Small intestine (tissue), 7 donors: ENCODE data around the gene TCF7L2. TPM values are rescaled to one million over a fixed set of nuclear protein-coding genes. Genes with fewer than 3 reads are reported as not detected.

Experiments
- DNase-seq, 2 donors: peaks; one replicate each; pipeline versions ENCODE4 v3.0.0 to v3.0.0-alpha.2; 2013
- FAIRE-seq: peaks from 2 replicates; lab custom pipeline; 2012; peaks lifted over from hg19 to GRCh38; lab: Jason Lieb, UNC
- H3K27ac ChIP-seq, 3 donors: one replicate each; pipeline ENCODE4 v1.5.1; 2013; ENCODE audit warnings: low read length in 2 of 3, mild to moderate bottlenecking in 2 of 3, control low read depth in 1 of 3, inconsistent platforms in 1 of 3, low read depth in 1 of 3, moderate library complexity in 1 of 3
- H3K27me3 ChIP-seq, 3 donors: one replicate each; pipeline ENCODE4 v1.6.1; 2013; ENCODE audit warnings: low read length in 3 of 3, inconsistent platforms in 1 of 3; ENCODE audit not compliant: control insufficient read depth in 3 of 3, insufficient read depth in 3 of 3
- H3K36me3 ChIP-seq, 3 donors: one replicate each; pipeline ENCODE4 v1.6.1; 2013; ENCODE audit warnings: low read length in 3 of 3, inconsistent platforms in 1 of 3, low read depth in 1 of 3, mild to moderate bottlenecking in 1 of 3, moderate library complexity in 1 of 3; ENCODE audit not compliant: control insufficient read depth in 3 of 3, insufficient read depth in 2 of 3
- H3K4me1 ChIP-seq, 3 donors: one replicate each; pipeline ENCODE4 v1.6.1; 2013; ENCODE audit warnings: low read length in 2 of 3, inconsistent platforms in 1 of 3, low read depth in 1 of 3, mild to moderate bottlenecking in 1 of 3, moderate library complexity in 1 of 3; ENCODE audit not compliant: control insufficient read depth in 3 of 3, insufficient read depth in 2 of 3
- H3K4me3 ChIP-seq, 3 donors: one replicate each; pipeline ENCODE4 v1.5.1; 2013; ENCODE audit warnings: low read length in 3 of 3, control low read depth in 1 of 3, inconsistent platforms in 1 of 3, low read depth in 1 of 3, mild to moderate bottlenecking in 1 of 3, moderate library complexity in 1 of 3
- H3K9me3 ChIP-seq, 2 donors: one replicate each; pipeline ENCODE4 v1.6.1; 2013; ENCODE audit warnings: low read depth in 1 of 2, low read length in 1 of 2; ENCODE audit not compliant: control insufficient read depth in 2 of 2, insufficient read depth in 1 of 2
- WGBS, 3 donors: extraction: QIAGEN DNeasy Blood & Tissue Kit; methylation state at CpG; one replicate each; pipeline ENCODE4 v1.1.7; 2013; 5-methylcytosine and 5-hydroxymethylcytosine counted together
- polyA plus RNA-seq, 4 donors: library from polyadenylated mRNA; stranded (reverse) in 3 of 4; unstranded in 1 of 4; fragments of 200-250 nt in 3 of 4; fragments of 120-200 nt in 1 of 4; gene quantifications; one replicate each; pipeline versions ENCODE4 v1.2.1 to v1.2.3, GENCODE V29; 2013
- donor health status: healthy with polysubstance abuse.
- donor health status: control.
- donor health status: control.
- donor health status: Bipolar disorder and iron deficiency.
- donor health status: healthy.

TCF7L2 gene
- polyA plus RNA-seq, 4 donors = 13.2 to 50.3 (median 18.8) TPM

DNA sequence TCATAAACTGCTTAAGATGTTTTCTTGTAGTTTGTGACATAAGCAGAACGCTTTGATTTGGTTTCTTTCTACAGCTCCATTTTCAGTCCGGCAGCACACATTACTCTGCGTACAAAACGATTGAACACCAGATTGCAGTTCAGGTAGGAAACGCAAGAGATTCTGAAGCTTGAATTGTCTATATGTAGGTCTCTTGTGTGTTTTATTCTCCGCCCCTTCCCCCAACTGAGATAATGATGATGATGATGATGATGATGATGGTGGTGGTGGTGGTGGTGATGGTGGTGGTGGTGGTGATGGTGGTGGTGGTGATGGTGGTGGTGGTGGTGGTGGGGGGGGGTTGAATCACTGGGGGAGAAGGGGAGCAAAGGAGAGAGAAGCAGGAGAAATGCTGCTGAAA is 14.4 kb downstream of the TCF7L2 start:
- DNase-seq (no peak), FAIRE-seq (no peak)
- Histone ChIP-seq H3K4me1 (peaks cover 1 to 25% (median 5%) of the 10 kb centered on the region in 3 donors), H3K27me3 (no peaks in the 10 kb centered on the region), H3K36me3 (peaks cover 0 to 30% (median 4%) of the 10 kb centered on the region in 3 donors), H3K4me3 (no peak overlapping the region), H3K9me3 (no peaks in the 10 kb centered on the region), H3K27ac (no peak overlapping the region)
- WGBS, 3 donors = 89 to 94% (median 92%) methylated on average over 6 of the region's 6 CpGs

GRCh38 chr10:112966194-112966855 is 16.3 kb downstream of the TCF7L2 start:
- peaks cover 0 to 30% (median 4%) of the 10 kb centered on the region in 3 donors for H3K36me3 ChIP-seq
- FAIRE-seq (no peak), DNase-seq (no peak)
- no peak overlapping the region for H3K27ac ChIP-seq
- WGBS, 3 donors = 86 to 91% (median 89%) methylated on average over 9 of the region's 9 CpGs
- H3K27me3 ChIP-seq = no peaks in the 10 kb centered on the region
- no peaks in the 10 kb centered on the region for H3K9me3 ChIP-seq
- peaks cover 0 to 22% (median 4%) of the 10 kb centered on the region in 3 donors for H3K4me1 ChIP-seq
- H3K4me3 ChIP-seq = no peak overlapping the region

DNA sequence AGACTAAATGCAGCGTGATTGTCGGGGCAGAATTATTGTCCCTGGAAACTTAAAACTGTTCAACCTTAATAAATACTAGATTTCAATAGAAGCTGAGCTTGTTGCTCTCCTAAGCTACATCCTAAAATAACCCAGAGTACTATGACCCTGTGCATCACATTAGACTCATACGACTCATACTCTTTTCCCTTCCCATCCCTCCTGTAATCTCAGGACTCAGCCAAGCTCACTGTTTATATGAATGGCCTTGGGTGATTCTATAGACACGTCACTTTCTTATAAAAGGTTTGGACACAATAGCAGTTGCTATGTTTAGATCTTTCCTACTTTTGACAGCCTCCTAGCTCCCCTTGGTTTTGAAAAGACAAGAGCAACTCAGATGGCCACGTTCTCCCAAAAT is 17.2 kb downstream of the TCF7L2 start:
- H3K27ac ChIP-seq = no peak overlapping the region
- peaks cover 0 to 33% (median 4%) of the 10 kb centered on the region in 3 donors for H3K36me3 ChIP-seq
- H3K9me3 ChIP-seq = no peaks in the 10 kb centered on the region
- WGBS, 3 donors = 80 to 82% (median 82%) methylated on average over 5 of the region's 5 CpGs
- H3K4me1 ChIP-seq = peaks cover 0 to 19% (median 4%) of the 10 kb centered on the region in 3 donors
- no peak for FAIRE-seq
- DNase-seq = peak in 1 of 2 donors; percentile 11
- H3K4me3 ChIP-seq = no peak overlapping the region
- H3K27me3 ChIP-seq = no peaks in the 10 kb centered on the region

- WGBS, 3 donors = 81 to 94% (median 90%) methylated on average over 2 of the region's 2 CpGs
- H3K27me3 ChIP-seq = no peaks in the 10 kb centered on the region
- no peaks in the 10 kb centered on the region for H3K9me3 ChIP-seq
- DNase-seq = no peak
- peaks cover 0 to 11% (median 0%) of the 10 kb centered on the region in 3 donors for H3K4me1 ChIP-seq
- H3K27ac ChIP-seq = peak overlapping the region in 1 of 3 donors; percentile 36
- no peak for FAIRE-seq
- H3K36me3 ChIP-seq = peaks cover 4 to 45% (median 6%) of the 10 kb centered on the region in 3 donors
- no peak overlapping the region for H3K4me3 ChIP-seq
Observed at GRCh38 chr10:112969131-112969530, 19.1 kb downstream of the TCF7L2 start.

- no peak overlapping the region for H3K4me3 ChIP-seq
- H3K27me3 ChIP-seq = no peaks in the 10 kb centered on the region
- H3K36me3 ChIP-seq = peaks cover 4 to 47% (median 4%) of the 10 kb centered on the region in 3 donors
- H3K27ac ChIP-seq = peak overlapping the region in 1 of 3 donors; percentile 36
- peaks cover 0 to 11% (median 0%) of the 10 kb centered on the region in 3 donors for H3K4me1 ChIP-seq
- H3K9me3 ChIP-seq = no peaks in the 10 kb centered on the region
- WGBS, 3 donors = 46 to 54% (median 47%) methylated on average over 2 of the region's 2 CpGs
- peak; percentile 58 to 74 for DNase-seq
- FAIRE-seq = no peak
Observed at GRCh38 chr10:112969542-112969941, 19.5 kb downstream of the TCF7L2 start.

DNA sequence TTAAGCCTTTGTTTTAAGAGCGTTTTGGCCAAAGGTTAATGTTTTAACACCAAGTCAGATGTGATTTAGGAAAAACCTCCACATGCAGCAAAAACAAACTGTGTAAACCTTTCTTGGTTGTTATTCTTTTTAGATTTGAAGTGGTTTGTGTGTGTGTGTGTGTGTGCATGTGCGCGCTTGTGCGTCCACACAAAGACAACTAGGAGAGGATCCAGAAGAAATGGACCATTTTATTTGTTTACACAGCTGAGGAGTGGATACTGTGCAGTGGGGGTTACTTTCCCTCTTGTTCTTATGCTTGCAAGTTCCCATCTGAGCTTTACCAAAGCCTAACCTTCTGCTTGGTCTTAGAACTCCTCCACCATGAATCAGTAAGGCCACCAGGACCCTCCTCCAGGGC is 20.0 kb downstream of the TCF7L2 start:
- no peak for DNase-seq
- Histone ChIP-seq H3K4me1 (peaks cover 0 to 11% (median 0%) of the 10 kb centered on the region in 3 donors), H3K9me3 (no peaks in the 10 kb centered on the region), H3K36me3 (peaks cover 4 to 47% (median 4%) of the 10 kb centered on the region in 3 donors), H3K27me3 (no peaks in the 10 kb centered on the region), H3K4me3 (no peak overlapping the region), H3K27ac (no peak overlapping the region)
- no peak for FAIRE-seq
- WGBS, 3 donors = 73 to 80% (median 74%) methylated on average over 4 of the region's 4 CpGs

- peaks cover 4 to 52% (median 10%) of the 10 kb centered on the region in 3 donors for H3K36me3 ChIP-seq
Observed at GRCh38 chr10:112972606-112973005, 22.6 kb downstream of the TCF7L2 start.

DNA sequence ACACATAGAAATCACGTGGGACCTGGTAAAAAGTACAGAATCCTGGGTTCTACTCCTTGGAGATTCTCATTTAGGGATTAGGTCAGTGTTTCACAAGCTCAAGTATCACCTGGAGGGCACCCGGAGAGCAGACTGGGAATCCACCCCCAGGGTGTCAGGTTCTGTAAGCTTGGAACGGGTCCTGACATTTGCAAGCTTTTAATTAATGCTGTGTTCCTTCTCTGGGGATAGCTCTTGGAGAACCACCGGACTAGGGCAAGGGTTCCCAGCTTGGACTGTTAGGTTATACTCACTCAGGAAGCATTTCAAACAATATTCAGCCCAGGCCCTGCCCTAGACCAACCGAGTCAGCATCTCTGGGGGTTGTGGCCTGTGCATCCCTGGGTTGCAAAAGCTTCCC is 23.0 kb downstream of the TCF7L2 start:
- no peak overlapping the region for H3K4me3 ChIP-seq
- no peaks in the 10 kb centered on the region for H3K27me3 ChIP-seq
- peaks cover 4 to 54% (median 10%) of the 10 kb centered on the region in 3 donors for H3K36me3 ChIP-seq
- DNase-seq = no peak
- no peaks in the 10 kb centered on the region for H3K9me3 ChIP-seq
- FAIRE-seq = no peak
- WGBS, 3 donors = 85 to 95% (median 86%) methylated on average over 5 of the region's 5 CpGs
- no peak overlapping the region for H3K27ac ChIP-seq
- H3K4me1 ChIP-seq = peaks cover 0 to 11% (median 0%) of the 10 kb centered on the region in 3 donors

More at GRCh38 chr10:112972606-112973005, 22.6 kb downstream of the TCF7L2 start:
- 93 to 94% (median 93%) methylated on average over 5 of the region's 5 CpGs for WGBS, 3 donors
- peaks cover 0 to 11% (median 0%) of the 10 kb centered on the region in 3 donors for H3K4me1 ChIP-seq
- no peak overlapping the region for H3K4me3 ChIP-seq
- no peak for FAIRE-seq
- DNase-seq = no peak
- H3K9me3 ChIP-seq = no peaks in the 10 kb centered on the region
- no peak overlapping the region for H3K27ac ChIP-seq
- no peaks in the 10 kb centered on the region for H3K27me3 ChIP-seq
